ENCODE data around the gene FRK. TPM values are rescaled to one million over a fixed set of nuclear protein-coding genes. Genes with fewer than 3 reads are reported as not detected.

Gene FRK
- total RNA-seq, 1 donor from 2014 or later: 0.11 TPM

- H4K20me1 ChIP-seq (ENCODE audit: low read depth): no peaks in the 10 kb centered on the region
- DNase-seq (ENCODE audit: low spot score): no peak
- H3K4me2 ChIP-seq: no peak overlapping the region
- H3K9ac ChIP-seq: no peak overlapping the region
- H2AFZ ChIP-seq (replicated peaks): peak overlapping the region; percentile 12
- H3K36me3 Mint-ChIP-seq: no peaks in the 10 kb centered on the region
- H3K79me2 ChIP-seq (ENCODE audit: low read depth): no peaks in the 10 kb centered on the region
- no peak overlapping the region for H3K27ac ChIP-seq
- no peaks in the 10 kb centered on the region for H3K9me3 ChIP-seq (ENCODE audit: low read depth)
- H3K27me3 Mint-ChIP-seq (ENCODE audit: insufficient read depth, low read depth): no peaks in the 10 kb centered on the region
- no peak overlapping the region for H3K27ac Mint-ChIP-seq
- no peaks in the 10 kb centered on the region for H3K27me3 ChIP-seq
- no peak overlapping the region for H3K4me3 ChIP-seq
- H3K4me3 Mint-ChIP-seq: no peak overlapping the region
- no peaks in the 10 kb centered on the region for H3K9me3 Mint-ChIP-seq
- H3K36me3 ChIP-seq: no peaks in the 10 kb centered on the region
- H3F3A ChIP-seq (ENCODE audit: low read depth): no peaks in the 10 kb centered on the region
- no peaks in the 10 kb centered on the region for H3K4me1 ChIP-seq
- no peak for TF ChIP-seq CTCF (IDR thresholded peaks at IDR 0.05)
- TF ChIP-seq EZH2phosphoT487 (IDR thresholded peaks at IDR 0.05): no peak
- TF ChIP-seq EZH2 (IDR thresholded peaks at IDR 0.05): no peak
- H3K4me1 Mint-ChIP-seq: no peaks in the 10 kb centered on the region
These were observed 5.2 kb downstream of the FRK start for GRCh38 chr6:116055513-116055912.

GRCh38 chr6:116051244-116051643 is 9.4 kb downstream of the FRK start:
- H3K27ac ChIP-seq: no peak overlapping the region
- no peak overlapping the region for H3K4me3 ChIP-seq
- no peaks in the 10 kb centered on the region for H3K4me1 ChIP-seq
- TF ChIP-seq CTCF (IDR thresholded peaks at IDR 0.05) (no peak), EZH2phosphoT487 (IDR thresholded peaks at IDR 0.05) (no peak), EZH2 (IDR thresholded peaks at IDR 0.05) (no peak)
- Mint-ChIP-seq H3K27me3 (ENCODE audit: insufficient read depth, low read depth) (no peaks in the 10 kb centered on the region), H3K36me3 (no peaks in the 10 kb centered on the region), H3K4me3 (no peak overlapping the region), H3K4me1 (no peaks in the 10 kb centered on the region), H3K27ac (no peak overlapping the region), H3K9me3 (no peaks in the 10 kb centered on the region)
- no peaks in the 10 kb centered on the region for H3F3A ChIP-seq (ENCODE audit: low read depth)
- no peak overlapping the region for H3K4me2 ChIP-seq
- no peaks in the 10 kb centered on the region for H3K9me3 ChIP-seq (ENCODE audit: low read depth)
- no peaks in the 10 kb centered on the region for H3K27me3 ChIP-seq
- H3K9ac ChIP-seq: no peak overlapping the region
- no peaks in the 10 kb centered on the region for H3K36me3 ChIP-seq
- no peak overlapping the region for H2AFZ ChIP-seq (replicated peaks)
- DNase-seq (ENCODE audit: low spot score): no peak
- no peaks in the 10 kb centered on the region for H4K20me1 ChIP-seq (ENCODE audit: low read depth)
- H3K79me2 ChIP-seq (ENCODE audit: low read depth): no peaks in the 10 kb centered on the region

GRCh38 chr6:116050737-116051136 is 10.0 kb downstream of the FRK start:
- Histone ChIP-seq H4K20me1 (ENCODE audit: low read depth) (no peaks in the 10 kb centered on the region), H3F3A (ENCODE audit: low read depth) (no peaks in the 10 kb centered on the region), H3K4me3 (no peak overlapping the region), H3K9ac (no peak overlapping the region), H3K4me1 (no peaks in the 10 kb centered on the region), H2AFZ (replicated peaks) (no peak overlapping the region), H3K9me3 (ENCODE audit: low read depth) (no peaks in the 10 kb centered on the region), H3K4me2 (no peak overlapping the region), H3K79me2 (ENCODE audit: low read depth) (no peaks in the 10 kb centered on the region), H3K27me3 (no peaks in the 10 kb centered on the region), H3K36me3 (no peaks in the 10 kb centered on the region), H3K27ac (no peak overlapping the region)
- Mint-ChIP-seq H3K27ac (no peak overlapping the region), H3K27me3 (ENCODE audit: insufficient read depth, low read depth) (no peaks in the 10 kb centered on the region), H3K4me3 (no peak overlapping the region), H3K9me3 (no peaks in the 10 kb centered on the region), H3K36me3 (no peaks in the 10 kb centered on the region), H3K4me1 (no peaks in the 10 kb centered on the region)
- DNase-seq (ENCODE audit: low spot score): no peak
- TF ChIP-seq EZH2 (IDR thresholded peaks at IDR 0.05) (no peak), EZH2phosphoT487 (IDR thresholded peaks at IDR 0.05) (no peak), CTCF (IDR thresholded peaks at IDR 0.05) (no peak)

Data from neural progenitor cell (in vitro differentiated cells).